ENCODE measurements around the gene INAVA. TPM values are rescaled to one million over a fixed set of nuclear protein-coding genes. Genes with fewer than 3 reads are reported as not detected.

INAVA gene
- total RNA-seq, 1 experiment from 2014 or later, result 36.8 TPM

- no peak overlapping the region for H4K8ac ChIP-seq (replicated peaks; ENCODE audit: insufficient read length, low read depth, low read length)
- peaks cover 5 to 12% of the 10 kb centered on the region in 2 experiments; a peak in 3 of 4 replicates for H3K4me1 Mint-ChIP-seq
Measured at GRCh38 chr1:200866116-200866515, 28.6 kb upstream of the INAVA start.

More at GRCh38 chr1:200866116-200866515, 28.6 kb upstream of the INAVA start:
- Histone ChIP-seq H3K56ac (ENCODE audit: insufficient read length, low read depth, low read length) (no peak overlapping the region), H3K14ac (ENCODE audit: insufficient read depth, low read length) (no peak overlapping the region), H4K5ac (ENCODE audit: insufficient read length, low read depth, low read length) (no peak overlapping the region), H2BK12ac (ENCODE audit: insufficient read length, low read depth, low read length) (no peak overlapping the region), H3K79me2 (ENCODE audit: insufficient read depth, low read length) (no peaks in the 10 kb centered on the region), H3K4me2 (ENCODE audit: insufficient read depth, insufficient read length, low read length) (no peak overlapping the region), H4K91ac (ENCODE audit: insufficient read length, low read depth, low read length) (no peak overlapping the region), H3K27me3 (ENCODE audit: insufficient read depth, low read length) (no peaks in the 10 kb centered on the region), H3K9me3 (ENCODE audit: control insufficient read depth, low read depth, low read length) (no peaks in the 10 kb centered on the region), H3K4ac (ENCODE audit: low read depth, low read length) (no peak overlapping the region), H3K79me1 (ENCODE audit: insufficient read depth, low read depth, low read length, poor library complexity, severe bottlenecking) (no peaks in the 10 kb centered on the region), H3K9ac (ENCODE audit: extremely low read depth, insufficient read length, low read length) (no peak overlapping the region), H3K23ac (ENCODE audit: insufficient read length, low read depth, low read length) (no peak overlapping the region), H3K23me2 (ENCODE audit: insufficient read length, low read depth, low read length, poor library complexity, severe bottlenecking) (no peaks in the 10 kb centered on the region), H4K20me1 (ENCODE audit: control insufficient read depth, insufficient read depth, insufficient read length) (no peaks in the 10 kb centered on the region), H2AK5ac (ENCODE audit: insufficient read length, low read length) (no peak overlapping the region), H2BK120ac (ENCODE audit: low read depth, low read length, poor library complexity, severe bottlenecking) (no peak overlapping the region), H3K4me1 (ENCODE audit: insufficient read depth, low read length) (no peaks in the 10 kb centered on the region), H3T11ph (ENCODE audit: low read length) (no peak overlapping the region), H2AFZ (ENCODE audit: low read length) (no peak overlapping the region), H2BK15ac (ENCODE audit: low read depth, low read length) (no peak overlapping the region), H3K18ac (ENCODE audit: insufficient read length, low read depth, low read length) (no peak overlapping the region), H2BK5ac (ENCODE audit: insufficient read length, low read length) (no peak overlapping the region), H2BK20ac (ENCODE audit: low read depth, low read length, poor library complexity, severe bottlenecking) (no peak overlapping the region), H3K27ac (ENCODE audit: insufficient read length, low read depth, low read length) (no peak overlapping the region)
- no peak for TF ChIP-seq CTCF (conservative IDR thresholded peaks at IDR 0.05)
- no peak for DNase-seq
- Mint-ChIP-seq H3K9me3 (no peaks in the 10 kb centered on the region), H3K27ac (0 out of 7 replicates have a peak overlapping the region, but pooled peaks of 1 of the 3 experiments have one; percentile 15), H3K27me3 (ENCODE audit: low read depth) (no peaks in the 10 kb centered on the region), H3K36me3 (ENCODE audit: insufficient read depth in 1 of 3, low read depth in 3 of 3) (peaks cover 0 to 9% (median 0%) of the 10 kb centered on the region in 3 experiments; a peak in 2 of 7 replicates), H3K4me3 (no peak overlapping the region)
- WGBS (ENCODE audit: extremely low coverage, insufficient read length, low lambda C conversion rate), result no CpG with 5 or more reads among the region's 3 CpGs

Measured in H9 (cell line).